ENCODE results near the gene EGFR.

- TF ChIP-seq CTCF (IDR thresholded peaks at IDR 0.05) (no peak), POLR2A (IDR thresholded peaks at IDR 0.05) (no peak)
These were observed 41.8 kb downstream of the EGFR start for GRCh38 chr7:55060636-55061022.

Data from lower leg skin (tissue), 3 donors.